Testis (tissue), 2 donors: ENCODE results near the gene SLC24A3.

Experiments
- CTCF ChIP-seq, 3 experiments: fragments of 450-650 bp in 2 of 3; fragments of 200-600 bp in 1 of 3; sonication (generic) in 1 of 3; IDR thresholded peaks; one replicate each; pipeline ENCODE4 v1.5.1; 2016 to 2019; ENCODE audit warnings: antibody characterized with exemption in 3 of 3, mild to moderate bottlenecking in 2 of 3, moderate library complexity in 1 of 3
- POLR2A ChIP-seq: fragments of 450-650 bp; IDR thresholded peaks from one replicate; pipeline ENCODE4 v1.6.1; 2017; ENCODE audit warnings: antibody characterized with exemption, mild to moderate bottlenecking, moderate library complexity

GRCh38 chr20:19654921-19655320 lies 442.5 kb downstream of the SLC24A3 start:
- TF ChIP-seq POLR2A (no peak), CTCF (IDR thresholded peaks at IDR 0.05) (no peak)
